AG09309 (cell line): ENCODE results near the gene FKBP6.
"Not testable (repeated sequence)": the region's sequence is repeated elsewhere in the genome, so short reads cannot be mapped to it uniquely, and the experiment has no call there.

Experiments used
- DNase-seq: peaks from one replicate; pipeline ENCODE4 v3.0.0-alpha.2; 2010; ENCODE audit warnings: low read depth
- H3K4me3 ChIP-seq: 2 replicates; pipeline ENCODE4 v1.5.1; 2011; ENCODE audit warnings: mild to moderate bottlenecking, low read depth, low read length, moderate library complexity; ENCODE audit not compliant: control insufficient read depth
- TF ChIP-seq, protein P1 (sequence below): IDR thresholded peaks from 2 replicates; pipeline ENCODE4 v1.5.1; 2011; ENCODE audit warnings: mild to moderate bottlenecking, low read depth, low read length, inconsistent platforms; ENCODE audit not compliant: insufficient read depth, control insufficient read depth; ENCODE audit errors: missing control alignments

The FKBP6 gene

DNA sequence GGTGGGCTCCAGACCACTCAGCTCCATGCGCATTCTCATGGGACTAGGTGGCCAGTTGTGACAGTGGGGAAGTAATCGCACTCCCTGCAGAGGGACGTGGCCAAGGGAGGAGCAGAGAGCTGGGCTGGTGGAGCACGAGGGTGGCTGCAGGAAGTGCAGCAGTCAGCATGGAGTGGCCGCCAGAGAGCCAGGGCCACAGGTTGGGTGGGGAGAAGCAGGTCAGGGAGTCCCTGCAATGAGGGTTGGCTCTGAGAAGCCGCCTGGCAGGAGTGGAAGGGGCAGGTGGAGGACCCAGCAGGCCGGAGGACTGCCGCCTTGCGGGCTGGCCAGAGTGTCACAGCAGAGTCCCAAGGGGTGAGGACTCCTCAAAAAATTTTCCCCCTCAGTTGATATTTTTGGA is 26.2 kb downstream of the FKBP6 start:
- H3K4me3 ChIP-seq: no peak overlapping the region
- DNase-seq: no peak
- TF ChIP-seq, protein P1, sequence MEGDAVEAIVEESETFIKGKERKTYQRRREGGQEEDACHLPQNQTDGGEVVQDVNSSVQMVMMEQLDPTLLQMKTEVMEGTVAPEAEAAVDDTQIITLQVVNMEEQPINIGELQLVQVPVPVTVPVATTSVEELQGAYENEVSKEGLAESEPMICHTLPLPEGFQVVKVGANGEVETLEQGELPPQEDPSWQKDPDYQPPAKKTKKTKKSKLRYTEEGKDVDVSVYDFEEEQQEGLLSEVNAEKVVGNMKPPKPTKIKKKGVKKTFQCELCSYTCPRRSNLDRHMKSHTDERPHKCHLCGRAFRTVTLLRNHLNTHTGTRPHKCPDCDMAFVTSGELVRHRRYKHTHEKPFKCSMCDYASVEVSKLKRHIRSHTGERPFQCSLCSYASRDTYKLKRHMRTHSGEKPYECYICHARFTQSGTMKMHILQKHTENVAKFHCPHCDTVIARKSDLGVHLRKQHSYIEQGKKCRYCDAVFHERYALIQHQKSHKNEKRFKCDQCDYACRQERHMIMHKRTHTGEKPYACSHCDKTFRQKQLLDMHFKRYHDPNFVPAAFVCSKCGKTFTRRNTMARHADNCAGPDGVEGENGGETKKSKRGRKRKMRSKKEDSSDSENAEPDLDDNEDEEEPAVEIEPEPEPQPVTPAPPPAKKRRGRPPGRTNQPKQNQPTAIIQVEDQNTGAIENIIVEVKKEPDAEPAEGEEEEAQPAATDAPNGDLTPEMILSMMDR: no peak

DNA sequence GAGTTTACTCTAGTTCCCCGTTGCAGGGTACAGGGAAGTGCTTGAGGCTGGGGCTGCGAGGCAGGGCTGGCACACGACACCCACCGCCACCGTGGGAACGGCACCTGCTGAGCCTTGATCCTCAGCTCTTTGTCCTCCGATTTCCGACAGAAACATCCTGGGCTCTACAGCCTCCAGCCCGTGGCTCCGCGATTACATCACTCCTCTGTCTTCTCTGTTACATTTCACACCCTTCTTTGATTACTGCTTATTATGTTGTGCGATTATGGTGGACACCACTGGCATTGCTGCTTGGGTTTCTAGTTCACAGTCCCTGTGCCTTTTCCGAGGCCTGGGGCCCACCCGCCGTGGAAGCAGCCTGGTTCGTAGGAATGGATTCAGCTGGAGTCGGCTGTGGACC is 26.9 kb downstream of the FKBP6 start:
- TF ChIP-seq, protein P1: no peak
- no peak overlapping the region for H3K4me3 ChIP-seq
- no peak for DNase-seq

DNA sequence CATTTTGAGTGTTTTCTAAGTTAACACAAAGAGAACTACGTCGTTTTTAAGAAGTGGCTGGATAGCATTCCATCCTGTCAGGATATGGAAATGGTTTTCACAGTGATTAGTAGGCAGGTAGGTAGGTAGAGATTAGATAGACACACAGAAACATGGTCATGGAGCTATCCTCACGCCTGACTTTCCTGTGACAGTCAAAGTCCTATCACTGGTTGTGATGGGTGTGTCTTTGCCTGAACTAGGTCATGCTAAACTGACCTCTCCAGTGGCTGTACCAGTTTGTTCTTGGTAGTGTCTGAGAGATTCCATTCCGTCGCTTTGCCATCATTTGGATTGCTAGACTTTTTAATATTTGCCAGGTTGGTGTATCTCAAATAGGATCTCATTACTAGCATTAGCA is 28.2 kb downstream of the FKBP6 start:
- DNase-seq: no peak
- H3K4me3 ChIP-seq: no peak overlapping the region
- TF ChIP-seq, protein P1: no peak

DNA sequence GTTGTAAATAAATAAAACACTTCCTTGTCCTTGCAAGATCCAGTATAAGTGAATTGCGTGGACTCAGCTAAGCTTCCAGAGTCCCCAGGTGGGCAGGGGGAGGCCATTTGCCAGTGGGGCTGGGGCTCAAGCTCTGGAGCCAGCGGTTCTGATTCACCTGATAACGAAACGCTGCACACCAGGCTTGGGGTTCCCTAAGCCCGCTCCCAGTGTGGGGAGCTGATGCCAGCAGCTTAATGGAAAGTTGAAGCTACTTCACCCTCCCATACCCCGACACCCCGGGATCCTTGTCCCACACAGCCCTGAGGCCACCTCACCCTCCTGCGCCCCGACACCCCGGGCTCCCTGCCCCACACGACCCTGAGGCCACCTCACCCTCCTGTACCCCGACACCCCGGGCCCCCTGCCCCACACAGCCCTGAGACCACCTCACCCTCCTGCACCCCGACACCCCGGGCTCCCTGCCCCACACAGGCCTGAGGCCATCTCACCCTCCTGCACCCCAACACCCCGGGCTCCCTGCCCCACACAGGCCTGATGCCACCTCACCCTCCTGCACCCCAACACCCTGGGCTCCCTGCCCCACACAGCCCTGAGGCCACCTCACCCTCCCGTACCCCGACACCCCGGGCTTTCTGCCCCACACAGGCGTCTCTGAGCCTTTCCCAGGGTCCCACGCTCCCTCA is 30.8 kb downstream of the FKBP6 start:
- H3K4me3 ChIP-seq: no peak overlapping the region
- TF ChIP-seq, protein P1: no peak
- DNase-seq: no peak

DNA sequence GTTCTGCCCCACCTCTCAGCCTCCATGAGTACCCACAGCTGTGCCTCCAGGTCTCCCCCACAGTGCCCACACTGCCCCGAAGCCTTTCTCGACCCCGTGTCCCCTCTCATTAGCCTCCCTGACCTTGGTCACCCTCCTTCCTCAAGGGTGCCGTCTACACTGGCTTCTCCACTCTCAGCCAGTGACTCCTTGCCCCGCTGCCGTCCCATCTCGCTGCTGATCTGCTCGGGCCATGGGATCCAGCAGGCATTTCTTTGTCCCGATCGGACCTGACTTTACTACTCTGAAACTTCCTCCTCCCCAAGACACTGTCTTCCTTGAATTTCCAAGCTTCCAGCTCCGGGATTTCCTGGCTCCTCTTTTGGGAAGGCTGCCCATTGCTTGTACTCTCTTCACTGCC is 31.3 kb downstream of the FKBP6 start:
- no peak for DNase-seq

DNA sequence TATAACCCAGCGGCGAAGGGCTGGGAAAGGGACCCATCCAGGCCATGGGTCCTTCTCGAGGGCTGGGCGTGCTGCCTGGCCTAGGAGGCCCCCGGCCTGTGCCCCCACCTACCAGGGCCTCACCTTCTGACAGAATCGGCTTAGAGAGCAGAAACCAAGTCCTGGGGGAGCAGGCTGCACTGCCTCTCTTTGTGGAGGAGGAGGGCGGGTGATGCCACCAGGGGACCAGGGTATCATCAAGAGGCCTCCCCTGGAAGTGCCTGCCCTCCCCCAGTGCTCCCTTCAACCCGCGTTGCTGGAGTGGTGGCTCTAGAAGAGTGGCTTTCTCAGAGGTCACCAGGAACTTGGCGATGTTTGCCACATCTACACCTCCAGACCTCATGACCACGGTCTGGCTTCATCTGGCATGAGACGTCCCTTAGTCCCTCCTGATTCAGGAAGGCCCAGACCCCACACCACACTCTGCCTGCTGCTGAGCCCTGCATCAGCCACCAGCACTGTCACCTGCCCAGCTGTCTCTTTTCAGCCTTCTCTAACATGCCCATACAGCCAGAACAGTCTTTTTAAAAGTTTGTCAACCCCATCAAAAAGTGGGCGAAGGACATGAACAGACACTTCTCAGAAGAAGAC is 31.9 kb downstream of the FKBP6 start:
- DNase-seq: no peak
- TF ChIP-seq, protein P1: no peak
- H3K4me3 ChIP-seq: no peak overlapping the region

More for the DNA sequence above, 31.3 kb downstream of the FKBP6 start:
- no peak overlapping the region for H3K4me3 ChIP-seq
- TF ChIP-seq, protein P1: no peak

DNA sequence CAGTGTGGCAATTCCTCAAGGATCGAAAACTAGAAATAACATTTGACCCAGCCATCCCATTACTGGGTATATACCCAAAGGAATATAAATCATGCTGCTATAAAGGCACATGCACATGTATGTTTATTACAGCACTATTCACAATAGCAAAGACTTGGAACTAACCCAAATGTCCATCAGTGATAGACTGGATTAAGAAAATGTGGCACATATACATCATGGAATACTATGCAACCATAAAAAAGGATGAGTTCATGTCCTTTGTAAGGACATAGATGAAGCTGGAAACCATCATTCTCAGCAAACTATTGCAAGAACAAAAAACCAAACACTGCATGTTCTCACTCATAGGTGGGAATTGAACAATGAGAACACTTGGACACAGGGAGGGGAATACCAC is 32.6 kb downstream of the FKBP6 start:
- not testable (repeated sequence) for H3K4me3 ChIP-seq, DNase-seq
